Spleen (tissue), 11 donors: ENCODE results near the gene G3BP1. TPM values are rescaled to one million over a fixed set of nuclear protein-coding genes. Genes with fewer than 3 reads are reported as not detected.

Experiments used
- DNase-seq: peaks from one replicate; pipeline ENCODE4 v3.0.0-alpha.2; 2020
- H3K27ac ChIP-seq, 8 donors: fragments of 200-600 bp; sonication (generic) in 7 of 8; 1 replicate in 4 of 8; 2 replicates in 4 of 8; pipeline versions ENCODE4 v1.5.0 to v1.8.0; 2016 to 2021; ENCODE audit warnings: inconsistent platforms in 4 of 8, mild to moderate bottlenecking in 4 of 8, moderate library complexity in 1 of 8
- H3K27me3 ChIP-seq, 7 donors: fragments of 200-600 bp; sonication (generic) in 6 of 7; replicated peaks in 1 of 7; 1 replicate in 4 of 7; 2 replicates in 3 of 7; pipeline versions ENCODE4 v1.5.0 to v1.8.0; 2016 to 2021; ENCODE audit warnings: inconsistent platforms in 3 of 7, mild to moderate bottlenecking in 1 of 7
- H3K36me3 ChIP-seq, 6 donors: fragments of 200-600 bp; sonication (generic) in 5 of 6; 1 replicate in 4 of 6; 2 replicates in 2 of 6; pipeline versions ENCODE4 v1.5.0 to v1.8.0; 2016 to 2021; ENCODE audit warnings: inconsistent platforms in 2 of 6
- H3K4me1 ChIP-seq, 6 donors: fragments of 200-600 bp; sonication (generic) in 5 of 6; 1 replicate in 3 of 6; 2 replicates in 3 of 6; pipeline versions ENCODE4 v1.5.0 to v1.8.0; 2016 to 2021; ENCODE audit warnings: inconsistent platforms in 3 of 6
- H3K4me3 ChIP-seq, 8 donors: fragments of 200-600 bp; sonication (generic) in 7 of 8; 1 replicate in 4 of 8; 2 replicates in 4 of 8; pipeline versions ENCODE4 v1.5.0 to v1.8.0; 2016 to 2021; ENCODE audit warnings: inconsistent platforms in 4 of 8, mild to moderate bottlenecking in 4 of 8, moderate library complexity in 2 of 8
- H3K9me3 ChIP-seq, 8 donors: fragments of 200-600 bp; sonication (generic) in 7 of 8; 1 replicate in 4 of 8; 2 replicates in 4 of 8; pipeline versions ENCODE4 v1.5.0 to v1.8.0; 2016 to 2021; ENCODE audit warnings: inconsistent platforms in 4 of 8
- POLR2A ChIP-seq, 3 donors: fragments of 450-650 bp; IDR thresholded peaks; one replicate each; pipeline ENCODE4 v1.5.1; 2017; ENCODE audit warnings: antibody characterized with exemption in 3 of 3, mild to moderate bottlenecking in 1 of 3
- POLR2AphosphoS5 ChIP-seq, 3 donors: sonication (generic); formaldehyde crosslinking; IDR thresholded peaks; one replicate each; pipeline ENCODE4 v1.5.1; 2017; ENCODE audit warnings: antibody characterized with exemption in 3 of 3
- WGBS, 5 donors: extraction: QIAGEN DNeasy Blood & Tissue Kit in 3 of 5; methylation state at CpG; one replicate each; pipeline versions ENCODE4 v1.1.5 to v1.1.7; 2013 to 2018; 5-methylcytosine and 5-hydroxymethylcytosine counted together
- intact Hi-C: fragments of 100-400 bp; cut with DNase I; formaldehyde crosslinking; loops from one replicate; pipeline ENCODE4 v1.15.0; 2023; ENCODE audit warnings: low total_unique reads
- polyA plus RNA-seq, 3 donors: library from polyadenylated mRNA; stranded (reverse); fragments of 200-250 nt; gene quantifications; one replicate each; pipeline ENCODE4 v1.2.1, GENCODE V29; 2013
- total RNA-seq, 7 donors: library from RNA; depleted of rRNA in 3 of 7; stranded (reverse); fragments of >200 nt in 3 of 7; fragmentation: NEBNext Ultra II Directional in 4 of 7; extraction: Animal tissue kit (Norgen Biotek cat#: 25700) in 4 of 7; gene quantifications; one replicate each; pipeline versions ENCODE4 v1.1.0 to v1.2.1, GENCODE V29; 2016 to 2021
- TF ChIP-seq, protein P1 (sequence below), 11 experiments: fragments of 200-600 bp in 7 of 11; fragments of 450-650 bp in 4 of 11; sonication (generic) in 4 of 11; IDR thresholded peaks in 8 of 11; conservative IDR thresholded peaks in 3 of 11; 1 replicate in 7 of 11; 2 replicates in 4 of 11; pipeline versions ENCODE4 v1.4.0 to v1.8.0; 2016 to 2021; ENCODE audit warnings: antibody characterized with exemption in 11 of 11, inconsistent platforms in 4 of 11, mild to moderate bottlenecking in 1 of 11
- donor health status: healthy with polysubstance abuse.
- donor health status: DM: no; HTN: no; CAD: no; lungs with moderate emphysema.
- donor health status: DM: no; HTN: no; CAD: no.
- donor health status: Bipolar disorder and iron deficiency.
- donor health status: healthy.
- donor health status: DM: no; HTN: no; CAD: no.
- donor health status: DM: yes; HTN: yes; CAD: no.

The G3BP1 gene
- total and polyA plus RNA-seq, 10 donors, result 16.1 to 167 (median 151) TPM

- TF ChIP-seq, protein P1, sequence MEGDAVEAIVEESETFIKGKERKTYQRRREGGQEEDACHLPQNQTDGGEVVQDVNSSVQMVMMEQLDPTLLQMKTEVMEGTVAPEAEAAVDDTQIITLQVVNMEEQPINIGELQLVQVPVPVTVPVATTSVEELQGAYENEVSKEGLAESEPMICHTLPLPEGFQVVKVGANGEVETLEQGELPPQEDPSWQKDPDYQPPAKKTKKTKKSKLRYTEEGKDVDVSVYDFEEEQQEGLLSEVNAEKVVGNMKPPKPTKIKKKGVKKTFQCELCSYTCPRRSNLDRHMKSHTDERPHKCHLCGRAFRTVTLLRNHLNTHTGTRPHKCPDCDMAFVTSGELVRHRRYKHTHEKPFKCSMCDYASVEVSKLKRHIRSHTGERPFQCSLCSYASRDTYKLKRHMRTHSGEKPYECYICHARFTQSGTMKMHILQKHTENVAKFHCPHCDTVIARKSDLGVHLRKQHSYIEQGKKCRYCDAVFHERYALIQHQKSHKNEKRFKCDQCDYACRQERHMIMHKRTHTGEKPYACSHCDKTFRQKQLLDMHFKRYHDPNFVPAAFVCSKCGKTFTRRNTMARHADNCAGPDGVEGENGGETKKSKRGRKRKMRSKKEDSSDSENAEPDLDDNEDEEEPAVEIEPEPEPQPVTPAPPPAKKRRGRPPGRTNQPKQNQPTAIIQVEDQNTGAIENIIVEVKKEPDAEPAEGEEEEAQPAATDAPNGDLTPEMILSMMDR (IDR thresholded peaks at IDR 0.05 in 8 of 11, conservative IDR thresholded peaks at IDR 0.05 in 3 of 11), result no peak
- no peak for TF ChIP-seq POLR2AphosphoS5 (IDR thresholded peaks at IDR 0.05)
- TF ChIP-seq POLR2A (IDR thresholded peaks at IDR 0.05), result no peak
- no peak for DNase-seq
- no peak overlapping the region for H3K27ac ChIP-seq
- peaks cover 6 to 100% (median 98%) of the 10 kb centered on the region in 6 donors for H3K36me3 ChIP-seq
- intact Hi-C loops, result no loop called here
- WGBS, 5 donors, result 55 to 84% (median 77%) methylated on average over 3 of the region's 3 CpGs
- H3K4me1 ChIP-seq, result peaks cover 0 to 21% (median 0%) of the 10 kb centered on the region in 6 donors
- H3K27me3 ChIP-seq, result no peaks in the 10 kb centered on the region
- H3K4me3 ChIP-seq, result no peak overlapping the region
- no peaks in the 10 kb centered on the region for H3K9me3 ChIP-seq
These were observed 27.7 kb downstream of the G3BP1 start for GRCh38 chr5:151799407-151799806.

DNA sequence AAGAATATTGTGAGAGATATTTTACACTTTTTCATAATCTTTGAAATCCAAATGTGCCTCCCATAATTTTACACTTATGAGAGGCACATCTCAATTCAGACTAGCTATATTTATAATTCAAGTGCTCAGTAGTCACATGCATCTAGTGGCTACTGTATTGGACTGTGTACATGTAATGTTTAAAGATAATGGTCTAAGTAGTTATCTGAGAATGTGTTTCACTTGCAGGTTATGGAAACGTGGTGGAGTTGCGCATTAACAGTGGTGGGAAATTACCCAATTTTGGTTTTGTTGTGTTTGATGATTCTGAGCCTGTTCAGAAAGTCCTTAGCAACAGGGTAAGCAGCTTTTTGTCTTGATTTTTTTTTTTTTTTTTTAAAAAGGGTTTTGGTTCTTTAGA is 28.8 kb downstream of the G3BP1 start:
- peaks cover 0 to 21% (median 0%) of the 10 kb centered on the region in 6 donors for H3K4me1 ChIP-seq
- no peaks in the 10 kb centered on the region for H3K9me3 ChIP-seq
- no peak overlapping the region for H3K27ac ChIP-seq
- H3K36me3 ChIP-seq, result peaks cover 4 to 100% (median 94%) of the 10 kb centered on the region in 6 donors
- WGBS, 5 donors, result 47 to 79% (median 62%) methylated on average over 2 of the region's 2 CpGs
- intact Hi-C loops, result no loop called here
- no peak for DNase-seq
- no peaks in the 10 kb centered on the region for H3K27me3 ChIP-seq
- no peak overlapping the region for H3K4me3 ChIP-seq
- TF ChIP-seq POLR2AphosphoS5 (IDR thresholded peaks at IDR 0.05) (no peak), POLR2A (IDR thresholded peaks at IDR 0.05) (no peak)
- TF ChIP-seq, protein P1 (IDR thresholded peaks at IDR 0.05 in 8 of 11, conservative IDR thresholded peaks at IDR 0.05 in 3 of 11), result no peak

GRCh38 chr5:151805414-151806223 is 33.9 kb downstream of the G3BP1 start:
- no peak overlapping the region for H3K4me3 ChIP-seq
- no peaks in the 10 kb centered on the region for H3K27me3 ChIP-seq
- no peaks in the 10 kb centered on the region for H3K9me3 ChIP-seq
- peaks cover 0 to 99% (median 67%) of the 10 kb centered on the region in 6 donors for H3K36me3 ChIP-seq
- intact Hi-C loops, result no loop called here
- H3K4me1 ChIP-seq, result peaks cover 0 to 8% (median 0%) of the 10 kb centered on the region in 6 donors
- no peak for TF ChIP-seq POLR2AphosphoS5 (IDR thresholded peaks at IDR 0.05)
- no peak for TF ChIP-seq POLR2A (IDR thresholded peaks at IDR 0.05)
- TF ChIP-seq, protein P1 (IDR thresholded peaks at IDR 0.05 in 8 of 11, conservative IDR thresholded peaks at IDR 0.05 in 3 of 11), result no peak
- no peak for DNase-seq
- H3K27ac ChIP-seq, result no peak overlapping the region
- 91 to 96% (median 93%) methylated on average over 3 of the region's 3 CpGs for WGBS, 5 donors

DNA sequence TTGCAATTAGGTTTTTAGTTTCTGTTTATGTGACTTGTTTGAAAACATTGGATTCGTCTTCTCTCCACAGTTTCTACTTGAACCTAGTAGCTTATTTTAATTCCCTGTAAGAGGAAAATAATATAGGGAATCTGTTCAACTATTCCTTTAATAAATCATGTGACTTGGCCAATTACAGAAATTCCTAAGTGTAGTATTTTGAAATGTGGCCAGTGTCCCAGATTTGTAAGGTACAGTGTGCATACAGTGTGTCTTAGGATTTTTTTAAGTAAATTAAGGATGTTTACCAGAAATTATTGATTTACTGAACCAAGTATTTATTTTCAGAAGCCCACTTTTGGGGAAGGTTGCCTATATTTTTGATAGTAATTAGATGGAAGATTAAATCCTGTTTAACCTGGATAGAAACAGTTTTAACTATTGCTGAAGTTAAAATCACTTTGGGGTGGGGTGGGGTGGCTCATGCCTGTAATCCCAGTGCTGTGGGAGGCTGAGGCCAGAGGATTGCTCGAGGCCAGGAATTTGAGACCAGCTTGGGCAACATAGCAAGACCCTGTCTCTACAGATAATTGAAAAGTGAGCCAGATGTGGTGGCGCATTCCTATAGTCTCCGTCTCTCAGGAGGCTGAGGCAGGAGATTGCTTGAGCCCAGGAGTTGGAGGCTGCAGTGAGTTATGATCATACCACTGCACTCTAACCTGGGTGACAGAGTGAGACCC is 36.9 kb downstream of the G3BP1 start:
- no peak overlapping the region for H3K27ac ChIP-seq
- H3K27me3 ChIP-seq, result no peaks in the 10 kb centered on the region
- no peaks in the 10 kb centered on the region for H3K9me3 ChIP-seq
- TF ChIP-seq, protein P1 (IDR thresholded peaks at IDR 0.05 in 8 of 11, conservative IDR thresholded peaks at IDR 0.05 in 3 of 11), result no peak
- TF ChIP-seq POLR2A (IDR thresholded peaks at IDR 0.05) (no peak), POLR2AphosphoS5 (IDR thresholded peaks at IDR 0.05) (no peak)
- 91 to 95% (median 94%) methylated on average over 4 of the region's 4 CpGs for WGBS, 5 donors
- peaks cover 0 to 99% (median 56%) of the 10 kb centered on the region in 6 donors for H3K36me3 ChIP-seq
- H3K4me1 ChIP-seq, result no peaks in the 10 kb centered on the region
- intact Hi-C loops, result no loop called here
- H3K4me3 ChIP-seq, result no peak overlapping the region
- no peak for DNase-seq
